ENCODE measurements around the gene NCOA6. TPM values are rescaled to one million over a fixed set of nuclear protein-coding genes. Genes with fewer than 3 reads are reported as not detected.
"Not testable (repeated sequence)": the region's sequence is repeated elsewhere in the genome, so short reads cannot be mapped to it uniquely, and the experiment has no call there.

NCOA6 gene
- total RNA-seq, 4 donors from 2014 or later: 34.8 to 81.8 (median 44.2) TPM

DNA sequence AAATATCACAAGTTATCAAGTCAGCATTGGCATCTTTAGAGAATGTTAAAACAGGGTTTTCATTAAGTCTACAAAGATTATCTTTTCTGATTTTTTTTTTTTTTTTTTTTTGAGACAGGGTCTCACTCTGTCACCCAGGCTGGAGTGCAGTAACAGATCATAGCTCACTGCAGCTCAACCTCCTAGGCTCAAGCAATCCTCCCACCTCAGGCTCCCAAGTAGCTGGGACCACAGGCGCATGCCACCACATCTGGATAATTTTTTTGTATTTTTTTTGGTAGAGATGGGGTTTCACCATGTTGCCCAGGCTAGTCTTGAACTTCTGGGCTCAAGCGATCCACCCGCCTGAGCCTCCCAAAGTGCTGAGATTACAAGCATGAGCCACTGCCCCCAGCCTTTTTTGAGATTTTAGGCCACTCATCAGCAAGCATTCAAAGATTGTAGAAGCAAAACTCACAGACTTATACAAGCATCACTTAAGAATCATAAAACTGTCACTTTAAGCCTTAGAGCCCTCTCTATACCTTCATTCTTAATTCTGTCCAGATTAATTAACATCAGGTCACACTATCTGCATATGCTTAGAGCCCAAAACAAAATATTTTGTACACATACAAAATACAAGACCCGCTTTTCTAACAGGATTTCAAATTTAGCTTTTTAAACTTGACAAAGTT lies 32.6 kb downstream of the NCOA6 start:
- 100% methylated on average over 1 to 4 of the region's 4 CpGs for WGBS, 2 donors (ENCODE audit: low coverage in 1 of 2)
- Histone ChIP-seq H3K36me3 (peaks cover 0 to 9% (median 0%) of the 10 kb centered on the region in 4 donors), H3K4me1 (peaks cover 0 to 15% (median 11%) of the 10 kb centered on the region in 4 donors), H3K9me3 (no peaks in the 10 kb centered on the region), H3K27me3 (no peaks in the 10 kb centered on the region), H3K4me3 (no peak overlapping the region), H3K27ac (no peak overlapping the region)
- in situ Hi-C loops (cut with MboI; ENCODE audit: low pct_ligation_motif_present in 1 of 4, low pct_unique_long_range_greater_than_20kb in 1 of 4, low sequenced_read_pairs in 3 of 4) (no loop called here), intact Hi-C loops (cut with DNase I; ENCODE audit: low total_unique reads) (no loop called here)
- no peak for DNase-seq
- TF ChIP-seq POLR2AphosphoS5 (IDR thresholded peaks at IDR 0.05): no peak
- TF ChIP-seq EP300 (IDR thresholded peaks at IDR 0.05; ENCODE audit: low read depth): no peak
- no peak for TF ChIP-seq POLR2A (IDR thresholded peaks at IDR 0.05)
- no peak for TF ChIP-seq CTCF (IDR thresholded peaks at IDR 0.05)

DNA sequence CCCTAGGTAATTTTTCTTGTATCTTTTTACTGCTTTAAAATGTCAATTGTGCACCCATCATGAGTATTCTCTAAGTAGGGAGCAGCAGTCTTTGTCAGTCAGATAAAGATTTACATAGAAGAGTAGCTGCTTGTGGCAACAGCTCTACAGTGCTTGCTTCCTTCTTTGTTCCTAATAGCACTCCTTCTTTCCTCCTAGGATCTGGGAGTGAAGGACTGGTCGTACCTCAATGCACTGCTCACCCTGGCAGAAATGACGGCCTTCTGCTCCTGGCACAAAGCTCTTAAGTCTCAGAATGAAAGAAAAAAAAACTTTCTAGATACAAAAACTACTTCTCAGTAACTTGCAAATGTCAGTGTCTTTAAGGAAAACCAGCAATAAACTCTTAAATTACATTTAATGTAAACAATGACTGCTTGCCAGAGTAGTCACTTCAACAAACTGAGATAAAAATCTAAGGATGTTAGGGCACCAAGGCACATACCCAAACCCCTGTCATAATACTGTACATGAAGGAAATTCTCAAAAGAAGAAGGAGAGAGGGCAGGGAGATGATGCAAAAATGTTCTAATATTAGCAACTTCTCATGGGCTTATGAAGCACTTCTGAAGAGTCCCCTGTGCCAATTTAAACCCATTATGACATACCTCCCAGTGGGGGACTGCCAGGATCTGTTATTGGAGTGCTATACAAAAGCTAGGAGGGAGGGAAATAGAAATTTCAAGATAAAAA lies 34.0 kb downstream of the NCOA6 start:
- H3K9me3 ChIP-seq: no peaks in the 10 kb centered on the region
- H3K36me3 ChIP-seq: peaks cover 0 to 9% (median 0%) of the 10 kb centered on the region in 4 donors
- TF ChIP-seq POLR2AphosphoS5 (IDR thresholded peaks at IDR 0.05): no peak
- no peak for TF ChIP-seq POLR2A (IDR thresholded peaks at IDR 0.05)
- no peak for TF ChIP-seq CTCF (IDR thresholded peaks at IDR 0.05)
- TF ChIP-seq EP300 (IDR thresholded peaks at IDR 0.05; ENCODE audit: low read depth): no peak
- intact Hi-C loops (cut with DNase I; ENCODE audit: low total_unique reads): no loop called here
- H3K4me1 ChIP-seq: peaks cover 0 to 15% (median 11%) of the 10 kb centered on the region in 4 donors
- peak overlapping the region in 1 of 4 donors; percentile 4 for H3K27ac ChIP-seq
- DNase-seq: no peak
- H3K27me3 ChIP-seq: no peaks in the 10 kb centered on the region
- 34 to 40% methylated on average over 2 of the region's 2 CpGs for WGBS, 2 donors (ENCODE audit: low coverage in 1 of 2)
- in situ Hi-C loops (cut with MboI; ENCODE audit: low pct_ligation_motif_present in 1 of 4, low pct_unique_long_range_greater_than_20kb in 1 of 4, low sequenced_read_pairs in 3 of 4): no loop called here
- no peak overlapping the region for H3K4me3 ChIP-seq

GRCh38 chr20:34781220-34781619 lies 44.2 kb downstream of the NCOA6 start:
- H3K27ac ChIP-seq: no peak overlapping the region
- no peak for TF ChIP-seq CTCF (IDR thresholded peaks at IDR 0.05)
- no peak for TF ChIP-seq POLR2A (IDR thresholded peaks at IDR 0.05)
- TF ChIP-seq POLR2AphosphoS5 (IDR thresholded peaks at IDR 0.05): no peak
- TF ChIP-seq EP300 (IDR thresholded peaks at IDR 0.05; ENCODE audit: low read depth): no peak
- H3K4me1 ChIP-seq: no peaks in the 10 kb centered on the region
- H3K4me3 ChIP-seq: no peak overlapping the region
- no peak for DNase-seq
- peaks cover 0 to 24% (median 6%) of the 10 kb centered on the region in 4 donors for H3K36me3 ChIP-seq
- no peaks in the 10 kb centered on the region for H3K27me3 ChIP-seq
- no peaks in the 10 kb centered on the region for H3K9me3 ChIP-seq
- WGBS, 2 donors (ENCODE audit: low coverage in 1 of 2): 86 to 92% methylated on average over 4 of the region's 4 CpGs
- in situ Hi-C loops (cut with MboI; ENCODE audit: low pct_ligation_motif_present in 1 of 4, low pct_unique_long_range_greater_than_20kb in 1 of 4, low sequenced_read_pairs in 3 of 4): no loop called here
- intact Hi-C loops (cut with DNase I; ENCODE audit: low total_unique reads): no loop called here

DNA sequence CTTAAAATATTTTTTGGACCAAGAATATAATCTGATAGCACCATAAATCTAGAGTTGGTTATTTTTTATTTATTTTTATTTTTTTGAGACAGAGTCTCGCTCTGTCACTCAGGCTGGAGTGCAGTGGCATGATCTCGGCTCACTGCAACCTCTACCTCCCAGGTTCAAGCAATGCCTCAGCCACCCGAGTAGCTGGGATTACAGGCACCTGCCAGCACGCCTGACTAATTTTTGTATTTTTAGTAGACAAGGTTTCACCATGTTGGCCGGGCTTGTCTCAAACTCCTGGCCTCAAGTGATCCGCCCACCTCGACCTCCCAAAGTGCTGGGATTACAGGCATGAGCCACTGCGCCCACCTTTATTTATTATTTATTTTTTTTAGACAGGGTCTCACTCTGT lies 45.2 kb downstream of the NCOA6 start:
- H3K27ac ChIP-seq; H3K9me3 ChIP-seq; H3K27me3 ChIP-seq; in situ Hi-C loops (cut with MboI; ENCODE audit: low pct_ligation_motif_present in 1 of 4, low pct_unique_long_range_greater_than_20kb in 1 of 4, low sequenced_read_pairs in 3 of 4); H3K4me3 ChIP-seq; intact Hi-C loops (cut with DNase I; ENCODE audit: low total_unique reads); H3K4me1 ChIP-seq; DNase-seq: not testable (repeated sequence)
- WGBS, 2 donors (ENCODE audit: low coverage in 1 of 2): 87 to 100% methylated on average over 3 to 8 of the region's 8 CpGs
- peaks cover 0 to 32% (median 10%) of the 10 kb centered on the region in 4 donors for H3K36me3 ChIP-seq

All from transverse colon (tissue), 4 donors.